BLaER1 treated with 17β-estradiol and CSF1 and Interleukin-3, amounts not matched to agents 10 nM and 100 nM (cell line): ENCODE results near the gene UBR4.

ENCODE experiments used
- H3K27ac ChIP-seq, 11 experiments: shearing (Covaris generic); formaldehyde crosslinking; 2 replicates each; pipeline ENCODE4 v1.8.1; 2022
- H3K27me3 ChIP-seq, 11 experiments: shearing (Covaris generic); formaldehyde crosslinking; 2 replicates each; pipeline ENCODE4 v1.8.1; 2022
- H3K36me3 ChIP-seq, 11 experiments: shearing (Covaris generic); formaldehyde crosslinking; 2 replicates each; pipeline ENCODE4 v1.8.1; 2022
- H3K4me1 ChIP-seq, 10 experiments: shearing (Covaris generic); formaldehyde crosslinking; 2 replicates each; pipeline ENCODE4 v1.8.1; 2022
- H3K4me2 ChIP-seq, 11 experiments: shearing (Covaris generic); formaldehyde crosslinking; 2 replicates each; pipeline ENCODE4 v1.8.1; 2022
- H3K4me3 ChIP-seq, 10 experiments: shearing (Covaris generic); formaldehyde crosslinking; 2 replicates each; pipeline ENCODE4 v1.8.1; 2022
- H3K9ac ChIP-seq, 11 experiments: shearing (Covaris generic); formaldehyde crosslinking; 2 replicates each; pipeline ENCODE4 v1.8.1; 2022
- H3K9me3 ChIP-seq, 11 experiments: shearing (Covaris generic); formaldehyde crosslinking; replicated peaks in 1 of 11; 2 replicates each; pipeline ENCODE4 v1.8.1; 2022
- H4K20me1 ChIP-seq, 11 experiments: shearing (Covaris generic); formaldehyde crosslinking; 2 replicates each; pipeline ENCODE4 v1.8.1; 2022
- Cebpa-rat ChIP-seq, 11 experiments: shearing (Covaris generic); IDR thresholded peaks; 2 replicates each; pipeline ENCODE4 v1.8.1; 2022

The UBR4 gene

DNA sequence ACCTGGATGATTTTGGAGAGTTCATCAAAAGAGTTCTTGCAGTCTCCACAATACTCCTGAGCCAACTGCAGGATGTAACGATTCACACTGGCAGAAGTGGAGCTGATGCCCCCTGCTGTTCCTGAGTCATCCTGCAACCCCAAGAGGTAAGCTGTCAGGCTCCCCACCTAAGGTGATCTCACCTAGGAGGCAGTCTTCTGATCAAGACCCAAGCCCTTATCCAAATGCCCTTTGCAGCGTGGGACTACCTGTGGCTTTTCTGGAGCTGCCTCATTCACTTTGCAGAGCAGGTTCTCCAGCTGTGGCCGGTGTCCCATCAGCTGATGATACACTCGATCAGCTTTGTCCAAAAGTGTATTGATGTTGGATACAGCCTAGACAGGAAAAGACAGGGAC is 96.4 kb downstream of the UBR4 start:
- Histone ChIP-seq H3K4me1 (peaks cover 0 to 5% (median 0%) of the 10 kb centered on the region in 10 experiments; a peak in 1 of 20 replicates), H3K9me3 (no peaks in the 10 kb centered on the region), H3K4me3 (no peak overlapping the region), H3K36me3 (peaks cover 98 to 100% (median 100%) of the 10 kb centered on the region in 11 experiments), H3K9ac (no peak overlapping the region), H3K27me3 (no peaks in the 10 kb centered on the region), H3K27ac (no peak overlapping the region), H4K20me1 (peaks cover 0 to 64% (median 10%) of the 10 kb centered on the region in 11 experiments; a peak in 13 of 22 replicates), H3K4me2 (no peak overlapping the region)
- no peak for TF ChIP-seq Cebpa-rat (IDR thresholded peaks at IDR 0.05)

DNA sequence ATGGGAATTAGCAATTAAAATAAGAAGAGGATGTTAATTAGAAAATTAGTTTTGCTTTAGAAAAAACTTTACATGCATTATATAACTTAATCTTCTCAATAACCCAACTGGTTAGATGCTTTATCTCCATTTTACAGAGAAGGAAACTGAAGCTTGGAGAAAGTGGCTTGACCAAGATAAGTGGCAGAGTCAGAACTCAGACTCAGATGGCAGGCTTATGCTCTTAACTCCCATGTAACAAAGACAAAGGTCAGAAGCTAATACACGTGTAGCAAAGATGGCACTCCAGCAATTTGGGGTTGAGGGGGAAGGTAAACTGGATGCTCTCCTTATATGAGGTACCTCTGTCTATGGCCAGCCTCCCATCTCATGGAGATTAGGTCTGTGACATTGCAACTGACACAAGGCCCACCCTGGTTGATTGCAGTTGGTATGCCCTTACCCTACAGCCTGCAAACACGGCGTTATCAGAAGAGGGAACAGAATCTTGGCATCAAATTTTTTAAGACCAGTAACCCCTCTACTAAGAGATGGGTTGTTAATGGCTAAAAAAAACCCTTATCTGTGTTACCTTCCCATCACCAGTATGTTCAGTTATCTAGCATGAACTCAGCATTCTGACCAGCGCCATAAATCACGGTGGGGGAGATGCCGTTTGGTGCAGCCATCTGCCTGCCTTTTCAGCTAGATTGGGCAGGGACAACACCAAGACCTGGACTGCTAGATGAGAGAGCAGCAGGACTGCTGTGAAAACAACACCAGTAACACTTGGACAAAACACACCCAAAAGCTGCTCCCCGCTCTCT is 97.0 kb downstream of the UBR4 start:
- Histone ChIP-seq H3K4me2 (no peak overlapping the region), H4K20me1 (peaks cover 0 to 70% (median 10%) of the 10 kb centered on the region in 11 experiments; a peak in 13 of 22 replicates), H3K9ac (no peak overlapping the region), H3K9me3 (no peaks in the 10 kb centered on the region), H3K27me3 (no peaks in the 10 kb centered on the region), H3K36me3 (peaks cover 99 to 100% (median 100%) of the 10 kb centered on the region in 11 experiments), H3K4me1 (no peaks in the 10 kb centered on the region), H3K4me3 (no peak overlapping the region), H3K27ac (no peak overlapping the region)
- TF ChIP-seq Cebpa-rat (IDR thresholded peaks at IDR 0.05) = no peak

DNA sequence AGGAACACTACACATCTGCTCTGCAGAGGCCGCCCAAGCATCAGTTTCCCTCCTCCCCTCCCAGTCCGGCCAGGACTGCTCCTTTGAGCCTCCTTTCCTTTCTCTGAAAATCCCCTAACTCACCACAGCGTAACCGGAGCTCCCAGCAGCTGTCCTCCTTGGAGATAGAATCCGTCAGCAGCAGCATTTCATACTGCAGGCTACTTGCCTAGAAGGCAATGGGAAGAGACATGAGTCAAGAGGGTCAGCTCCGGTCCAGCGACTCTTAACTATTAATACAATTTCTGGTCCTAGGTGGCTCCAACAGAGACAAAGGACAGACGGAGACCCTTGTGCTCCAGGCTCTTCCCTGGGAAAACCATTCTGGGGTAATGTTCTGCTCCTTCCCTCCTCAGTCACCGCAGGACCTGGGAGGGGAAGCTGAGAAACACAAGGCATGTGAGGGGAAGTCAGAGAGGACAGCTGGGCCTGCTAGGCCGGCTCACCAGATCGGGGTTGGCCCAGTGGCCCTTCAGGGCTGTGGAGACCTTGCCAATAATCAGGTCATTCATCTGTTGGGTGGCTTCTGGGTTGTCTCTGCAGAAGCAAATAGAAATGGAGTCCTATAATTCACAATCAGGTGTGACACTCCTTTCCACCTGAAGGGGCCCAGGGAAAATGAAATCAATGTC is 99.7 kb downstream of the UBR4 start:
- H3K9ac ChIP-seq = no peak overlapping the region
- no peaks in the 10 kb centered on the region for H3K9me3 ChIP-seq
- H3K4me1 ChIP-seq = no peaks in the 10 kb centered on the region
- peaks cover 0 to 82% (median 16%) of the 10 kb centered on the region in 11 experiments; a peak in 13 of 22 replicates for H4K20me1 ChIP-seq
- peaks cover 98 to 100% (median 100%) of the 10 kb centered on the region in 11 experiments for H3K36me3 ChIP-seq
- H3K4me3 ChIP-seq = no peak overlapping the region
- TF ChIP-seq Cebpa-rat (IDR thresholded peaks at IDR 0.05) = no peak
- no peak overlapping the region for H3K4me2 ChIP-seq
- H3K27ac ChIP-seq = no peak overlapping the region
- H3K27me3 ChIP-seq = no peaks in the 10 kb centered on the region

DNA sequence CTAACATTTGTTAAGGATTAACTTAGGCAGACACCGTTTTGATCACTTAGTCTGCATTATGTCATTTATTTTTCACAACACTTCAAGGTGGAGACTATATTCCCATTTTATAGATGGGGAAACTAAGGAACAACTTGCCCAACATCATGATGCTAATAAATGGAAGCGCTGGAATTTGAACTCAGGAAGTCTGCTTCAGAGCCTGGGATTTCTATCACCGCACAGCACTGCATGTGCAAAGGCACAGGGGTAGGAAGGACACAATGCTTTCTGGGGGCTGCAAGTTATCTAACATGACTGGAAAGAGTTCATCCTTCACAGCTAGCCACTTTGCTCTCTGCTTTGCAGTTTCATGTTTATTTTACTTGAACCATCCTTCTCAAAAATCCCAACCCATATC is 100.5 kb downstream of the UBR4 start:
- no peak overlapping the region for H3K9ac ChIP-seq
- no peak overlapping the region for H3K4me3 ChIP-seq
- no peak for TF ChIP-seq Cebpa-rat (IDR thresholded peaks at IDR 0.05)
- no peaks in the 10 kb centered on the region for H3K9me3 ChIP-seq
- H3K27me3 ChIP-seq = no peaks in the 10 kb centered on the region
- no peak overlapping the region for H3K27ac ChIP-seq
- no peaks in the 10 kb centered on the region for H3K4me1 ChIP-seq
- peaks cover 98 to 100% (median 100%) of the 10 kb centered on the region in 11 experiments for H3K36me3 ChIP-seq
- H4K20me1 ChIP-seq = peaks cover 0 to 84% (median 16%) of the 10 kb centered on the region in 11 experiments; a peak in 13 of 22 replicates
- H3K4me2 ChIP-seq = no peak overlapping the region

DNA sequence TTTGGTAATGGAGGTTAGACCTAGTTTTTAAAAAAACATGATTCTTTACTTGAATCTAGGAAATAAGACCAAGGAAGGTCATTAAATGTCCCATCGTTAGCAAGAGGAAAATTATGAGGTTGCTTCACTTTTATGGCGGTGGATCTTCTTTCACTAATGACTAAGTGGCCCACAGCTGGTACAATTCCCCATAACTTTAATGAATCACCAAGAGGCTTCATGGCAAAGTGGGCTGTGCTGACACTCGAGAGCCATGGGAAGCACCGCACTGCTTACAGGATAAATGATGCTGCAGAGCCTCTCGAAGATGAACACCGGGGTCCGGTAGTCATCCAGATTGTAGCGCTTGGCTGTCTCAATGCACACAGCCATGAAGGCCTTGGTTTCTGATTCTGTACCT is 108.8 kb downstream of the UBR4 start:
- H3K4me2 ChIP-seq = no peak overlapping the region
- no peak overlapping the region for H3K27ac ChIP-seq
- TF ChIP-seq Cebpa-rat (IDR thresholded peaks at IDR 0.05) = no peak
- H3K4me1 ChIP-seq = no peaks in the 10 kb centered on the region
- peaks cover 100% of the 10 kb centered on the region in 11 experiments for H3K36me3 ChIP-seq
- no peak overlapping the region for H3K4me3 ChIP-seq
- H4K20me1 ChIP-seq = peaks cover 0 to 84% (median 15%) of the 10 kb centered on the region in 11 experiments; a peak in 14 of 22 replicates
- H3K27me3 ChIP-seq = no peaks in the 10 kb centered on the region
- no peaks in the 10 kb centered on the region for H3K9me3 ChIP-seq
- no peak overlapping the region for H3K9ac ChIP-seq

DNA sequence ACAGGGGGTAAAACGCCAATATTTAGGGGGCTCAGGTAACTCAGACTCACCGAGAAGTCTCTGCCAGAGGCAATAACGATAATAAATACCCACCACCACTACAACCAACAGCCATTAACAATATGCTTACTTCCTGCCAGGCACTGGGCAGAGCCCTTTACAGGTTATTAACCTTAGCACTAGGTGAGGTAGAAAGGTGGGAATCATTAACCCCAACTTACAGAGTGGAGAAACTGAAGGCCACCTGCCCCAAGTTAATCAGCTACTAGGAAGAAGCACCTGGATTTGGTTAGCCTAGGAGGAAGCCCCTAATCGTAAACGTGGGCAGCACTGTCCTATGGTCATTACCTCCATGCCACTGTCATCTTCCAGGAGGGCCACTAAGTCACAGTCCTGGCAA is 110.0 kb downstream of the UBR4 start:
- Histone ChIP-seq H3K27ac (no peak overlapping the region), H3K9me3 (no peaks in the 10 kb centered on the region), H3K4me3 (no peak overlapping the region), H3K27me3 (no peaks in the 10 kb centered on the region), H3K36me3 (peaks cover 100% of the 10 kb centered on the region in 11 experiments), H3K9ac (no peak overlapping the region), H3K4me1 (no peaks in the 10 kb centered on the region), H4K20me1 (peaks cover 0 to 84% (median 18%) of the 10 kb centered on the region in 11 experiments; a peak in 14 of 22 replicates), H3K4me2 (no peak overlapping the region)
- TF ChIP-seq Cebpa-rat (IDR thresholded peaks at IDR 0.05) = no peak

DNA sequence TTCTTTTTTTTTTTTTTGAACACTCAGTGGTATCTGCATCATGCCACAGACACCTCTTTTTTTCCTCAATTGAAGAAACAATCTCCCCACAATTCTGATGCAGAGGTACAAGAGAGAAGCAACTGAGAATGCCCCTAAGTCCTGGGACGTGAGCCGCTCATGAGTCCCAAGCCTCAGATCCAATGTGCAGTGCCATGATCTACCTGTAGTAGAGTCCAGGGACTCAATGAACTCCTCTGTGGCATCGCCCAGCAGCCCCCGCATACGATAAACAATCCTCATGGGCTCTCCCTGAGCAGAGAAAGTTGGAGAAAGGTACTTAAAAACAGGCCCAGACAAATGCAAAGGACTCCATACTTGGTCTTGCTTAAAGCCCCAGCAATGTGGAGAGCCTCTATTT is 113.1 kb downstream of the UBR4 start:
- Histone ChIP-seq H3K27ac (no peak overlapping the region), H3K9ac (no peak overlapping the region)

DNA sequence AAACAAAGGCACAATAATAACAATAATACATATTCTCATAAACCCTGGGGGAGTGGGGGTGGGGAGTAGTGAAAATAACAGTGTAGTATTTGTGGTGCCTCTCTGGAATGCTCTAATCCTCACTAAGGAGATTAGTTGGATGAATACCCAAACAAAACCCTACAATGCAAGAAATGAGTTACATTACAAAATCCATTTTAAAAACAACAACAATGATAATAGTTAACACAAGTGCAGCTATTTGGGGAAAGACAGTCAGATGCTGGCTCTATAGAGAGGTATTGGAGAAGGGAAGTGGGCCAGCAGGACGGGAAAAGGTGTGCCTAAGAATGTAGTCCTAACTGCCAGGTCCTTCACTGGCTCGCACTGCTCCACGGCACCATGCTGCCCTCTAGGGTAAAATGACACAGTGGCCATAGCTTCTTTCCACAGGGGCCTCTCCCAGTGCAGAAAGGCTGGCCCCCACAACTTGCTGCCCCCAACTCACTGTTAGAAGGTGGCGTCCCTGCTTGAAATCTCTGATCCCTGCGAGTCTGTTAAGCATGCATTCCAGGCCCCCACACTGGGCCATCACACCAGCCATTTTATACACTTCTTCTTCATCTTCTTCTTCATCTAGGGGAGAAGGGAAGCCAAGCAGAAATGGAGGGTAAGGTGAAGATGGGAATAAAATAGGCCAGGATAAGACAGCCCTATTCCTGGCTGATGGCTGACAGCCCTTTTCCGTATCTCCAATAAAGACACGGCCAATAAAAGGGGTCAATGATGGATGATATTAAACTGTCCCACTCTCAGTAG is 113.8 kb downstream of the UBR4 start:
- H3K4me1 ChIP-seq = no peaks in the 10 kb centered on the region
- no peaks in the 10 kb centered on the region for H3K9me3 ChIP-seq
- no peak overlapping the region for H3K4me2 ChIP-seq
- TF ChIP-seq Cebpa-rat (IDR thresholded peaks at IDR 0.05) = no peak
- H3K27ac ChIP-seq = no peak overlapping the region
- no peak overlapping the region for H3K4me3 ChIP-seq
- H4K20me1 ChIP-seq = peaks cover 0 to 65% (median 14%) of the 10 kb centered on the region in 11 experiments; a peak in 13 of 22 replicates
- no peaks in the 10 kb centered on the region for H3K27me3 ChIP-seq
- H3K36me3 ChIP-seq = peaks cover 100% of the 10 kb centered on the region in 11 experiments
- no peak overlapping the region for H3K9ac ChIP-seq

More for the DNA sequence above, 113.1 kb downstream of the UBR4 start:
- peaks cover 100% of the 10 kb centered on the region in 11 experiments for H3K36me3 ChIP-seq
- peaks cover 0 to 71% (median 14%) of the 10 kb centered on the region in 11 experiments; a peak in 13 of 22 replicates for H4K20me1 ChIP-seq
- no peak overlapping the region for H3K4me3 ChIP-seq
- H3K4me2 ChIP-seq = no peak overlapping the region
- no peaks in the 10 kb centered on the region for H3K9me3 ChIP-seq
- H3K27me3 ChIP-seq = no peaks in the 10 kb centered on the region
- no peak for TF ChIP-seq Cebpa-rat (IDR thresholded peaks at IDR 0.05)
- H3K4me1 ChIP-seq = no peaks in the 10 kb centered on the region
